Nucleus accumbens (tissue), 56 donors: ENCODE measurements around the gene ZNF311.
"Not testable (repeated sequence)": the region's sequence is repeated elsewhere in the genome, so short reads cannot be mapped to it uniquely, and the experiment has no call there.

ENCODE experiments used
- DNase-seq, 56 donors: peaks; one replicate each; lab custom pipeline; 2025; lab: John Stamatoyannopoulos, UW

The ZNF311 gene

GRCh38 chr6:28983838-28984237 lies 21.3 kb downstream of the ZNF311 start:
- no peak for DNase-seq

DNA sequence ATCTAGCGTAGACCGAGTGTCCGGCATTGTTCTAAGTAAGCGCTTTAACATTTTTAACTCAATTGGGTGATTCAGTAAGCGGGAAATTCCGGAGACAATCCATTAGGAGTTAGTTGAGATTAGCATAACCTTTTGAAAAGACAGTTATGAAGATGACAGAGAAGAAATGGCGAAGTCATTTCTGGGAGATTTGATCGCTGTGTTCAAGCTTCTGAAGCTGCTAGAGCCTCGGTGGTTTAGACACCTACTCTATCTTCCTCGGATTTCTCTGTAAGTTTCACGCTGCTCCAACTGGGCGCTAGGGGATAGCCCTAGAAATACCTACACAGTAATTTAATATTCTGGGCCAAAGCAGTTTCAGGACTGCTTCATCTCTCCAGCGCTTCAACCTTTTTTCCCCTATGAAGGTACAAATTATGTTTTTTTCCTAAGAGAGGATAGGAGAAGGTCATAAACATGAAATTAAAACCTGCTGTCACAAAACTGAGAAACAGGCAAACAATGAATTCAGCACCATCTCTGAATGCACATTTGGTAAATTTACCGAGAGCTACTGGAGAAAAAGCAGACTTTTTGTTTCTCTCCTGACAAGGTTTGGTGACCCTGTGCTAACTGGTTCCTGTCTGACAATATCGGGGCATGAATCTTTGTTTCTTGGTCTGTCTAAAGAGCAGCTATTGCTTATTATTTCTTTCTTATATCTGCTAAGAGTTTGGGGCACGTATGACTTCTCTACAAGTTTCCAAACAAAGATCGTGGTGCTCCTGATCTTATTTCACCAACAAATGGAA lies 22.4 kb downstream of the ZNF311 start:
- peak in 8 of 56 donors; percentile 0 to 19 (median 6) for DNase-seq

GRCh38 chr6:28981833-28982475 lies 23.2 kb downstream of the ZNF311 start:
- DNase-seq = peak in 52 of 56 donors; percentile 13 to 83 (median 58)

DNA sequence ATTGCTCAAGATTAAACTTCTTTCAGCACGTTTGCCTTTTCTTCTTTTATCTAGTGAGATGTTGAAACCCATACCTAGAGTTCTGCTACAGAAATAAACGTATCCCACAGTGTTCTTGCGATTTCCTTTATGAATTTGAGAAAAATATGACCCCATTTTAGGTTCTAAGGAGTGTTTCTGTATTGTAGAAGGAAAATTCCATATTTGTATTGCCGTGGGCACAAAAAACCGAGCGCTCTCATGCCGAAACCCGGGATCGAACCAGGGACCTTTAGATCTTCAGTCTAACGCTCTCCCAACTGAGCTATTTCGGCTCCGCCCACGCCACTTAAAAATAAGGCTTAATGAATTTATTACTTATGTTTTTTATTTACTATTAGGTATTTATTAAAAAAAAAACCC lies 23.7 kb downstream of the ZNF311 start:
- peak in 40 of 56 donors; percentile 10 to 69 (median 39) for DNase-seq

DNA sequence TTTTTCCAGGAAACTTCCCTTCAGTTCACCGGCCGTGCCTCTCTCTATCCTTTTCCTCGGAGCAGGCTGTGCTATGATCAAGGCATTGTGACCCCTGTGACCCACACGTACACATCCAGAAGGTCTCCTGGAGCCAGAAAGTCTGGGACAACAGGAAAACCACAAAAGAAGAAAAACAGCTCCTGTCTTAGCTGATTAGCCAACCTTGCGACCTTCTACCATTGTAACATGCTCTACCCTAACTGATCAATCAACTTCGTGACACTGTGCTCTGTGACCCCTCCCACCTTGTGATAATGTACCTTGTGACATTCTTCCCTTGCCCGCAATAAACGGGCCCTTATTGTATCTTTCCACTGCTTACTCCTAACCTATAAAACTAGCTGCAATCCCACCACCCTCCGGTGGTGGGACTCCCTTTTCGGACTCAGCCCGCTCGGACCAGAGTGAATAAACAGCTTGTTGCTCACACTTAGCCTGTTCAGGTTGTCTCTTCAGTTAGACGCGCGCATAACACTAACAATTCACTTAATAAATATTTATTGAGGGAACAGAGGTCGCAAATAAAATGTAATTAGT lies 24.2 kb downstream of the ZNF311 start:
- peak in 18 of 56 donors; percentile 5 to 33 (median 16) for DNase-seq

- DNase-seq = peak in 4 of 56 donors; percentile 2 to 18 (median 11)
Observed at GRCh38 chr6:28980137-28980851, 24.8 kb downstream of the ZNF311 start.

GRCh38 chr6:28979679-28980078 lies 25.4 kb downstream of the ZNF311 start:
- DNase-seq = no peak

DNA sequence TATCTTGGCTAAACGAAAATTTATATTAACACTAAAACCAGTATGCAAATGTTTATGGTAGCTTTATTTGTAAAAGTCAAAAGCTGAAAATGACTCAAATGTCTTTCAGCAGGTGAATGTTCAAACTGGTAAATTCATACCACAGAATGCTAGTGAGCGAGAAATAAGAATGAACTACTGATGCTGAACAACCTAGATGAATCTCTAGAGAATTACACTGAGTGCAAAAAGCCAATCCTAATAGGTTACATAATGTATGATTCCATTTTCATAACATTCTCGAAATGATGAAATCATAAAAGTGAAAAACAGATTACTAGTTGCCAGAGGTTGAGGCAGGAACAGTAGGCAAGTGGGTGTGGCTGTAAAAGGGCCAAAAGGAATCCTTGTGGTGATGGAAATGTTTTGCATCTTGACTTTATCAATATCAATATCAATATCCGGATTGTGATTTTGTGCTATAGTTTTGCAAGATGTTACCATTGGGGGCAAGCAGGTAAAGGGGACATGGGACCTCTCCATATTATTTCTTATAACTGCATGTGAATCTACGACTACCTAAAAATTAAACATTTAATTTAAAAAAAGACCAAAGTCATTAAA lies 26.1 kb downstream of the ZNF311 start:
- no peak for DNase-seq

- no peak for DNase-seq
Observed at GRCh38 chr6:28978133-28978491, 27.0 kb downstream of the ZNF311 start.

- DNase-seq = peak in 6 of 56 donors; percentile 0 to 37 (median 8)
Observed at GRCh38 chr6:28977341-28978132, 27.6 kb downstream of the ZNF311 start.

DNA sequence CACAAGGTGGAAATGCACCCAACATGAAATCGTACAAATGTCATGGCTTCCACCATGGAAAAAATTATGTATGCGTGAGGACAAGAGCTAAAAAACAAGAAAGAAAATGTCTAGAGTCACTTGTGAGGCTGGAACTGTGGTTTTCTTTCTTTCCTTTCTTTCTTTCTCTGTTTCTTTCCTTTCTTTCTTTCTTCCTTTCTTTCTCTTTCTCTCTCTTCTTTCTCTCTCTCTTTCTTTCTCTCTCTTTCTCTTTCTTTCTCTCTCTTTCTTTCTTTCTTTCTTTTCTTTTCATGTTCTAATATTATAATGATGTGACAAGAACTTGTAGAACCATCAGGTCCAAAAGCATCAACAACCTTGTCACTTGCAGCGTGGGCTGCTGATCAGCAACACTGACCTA lies 28.4 kb downstream of the ZNF311 start:
- no peak for DNase-seq

GRCh38 chr6:28974505-28974904 lies 30.6 kb downstream of the ZNF311 start:
- DNase-seq = no peak

DNA sequence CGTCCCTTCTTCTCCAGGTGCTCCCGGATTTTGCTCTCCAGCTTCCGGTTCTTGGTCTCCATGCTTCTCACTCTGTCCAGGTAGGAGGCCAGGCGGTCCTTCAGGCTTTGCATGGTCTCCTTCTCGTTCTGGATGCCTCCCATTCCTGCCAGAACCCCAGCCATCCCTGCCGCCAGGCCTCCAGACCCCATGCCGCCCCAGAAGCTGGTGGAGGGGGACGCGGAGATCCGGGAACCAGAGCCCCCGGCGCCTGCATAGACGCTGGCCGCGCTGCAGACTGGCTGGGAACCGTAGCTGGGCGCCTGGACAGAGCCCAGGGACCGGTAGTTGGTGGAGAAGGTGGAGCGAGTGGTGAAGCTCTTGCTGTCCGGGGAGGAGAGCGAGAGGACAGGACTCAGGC lies 35.1 kb downstream of the ZNF311 start:
- not testable (repeated sequence) for DNase-seq

DNA sequence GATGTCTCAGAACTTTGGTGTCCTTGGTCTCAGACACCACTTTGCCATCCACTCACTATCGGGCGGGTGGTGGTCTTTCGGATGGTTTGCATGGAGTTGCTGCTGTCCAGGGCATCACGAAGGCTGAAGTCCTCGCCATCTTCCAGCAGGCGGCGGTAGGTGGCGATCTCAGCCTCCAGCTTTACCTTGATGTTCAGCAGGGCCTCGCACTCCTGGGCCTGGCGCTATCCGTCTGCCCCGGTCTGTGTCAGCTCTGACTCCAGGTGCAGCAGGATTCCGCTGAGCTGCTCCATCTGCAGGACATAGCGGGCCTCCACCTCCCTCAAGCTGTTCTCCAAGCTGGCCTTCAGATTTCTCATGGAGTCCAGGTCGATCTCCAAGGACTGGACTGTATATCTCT lies 36.0 kb downstream of the ZNF311 start:
- DNase-seq = no peak

- no peak for DNase-seq
Observed at GRCh38 chr6:28968476-28968875, 36.6 kb downstream of the ZNF311 start.

GRCh38 chr6:28965706-28966105 lies 39.4 kb downstream of the ZNF311 start:
- no peak for DNase-seq

- no peak for DNase-seq
Observed at GRCh38 chr6:28960846-28961500, 44.1 kb downstream of the ZNF311 start.

DNA sequence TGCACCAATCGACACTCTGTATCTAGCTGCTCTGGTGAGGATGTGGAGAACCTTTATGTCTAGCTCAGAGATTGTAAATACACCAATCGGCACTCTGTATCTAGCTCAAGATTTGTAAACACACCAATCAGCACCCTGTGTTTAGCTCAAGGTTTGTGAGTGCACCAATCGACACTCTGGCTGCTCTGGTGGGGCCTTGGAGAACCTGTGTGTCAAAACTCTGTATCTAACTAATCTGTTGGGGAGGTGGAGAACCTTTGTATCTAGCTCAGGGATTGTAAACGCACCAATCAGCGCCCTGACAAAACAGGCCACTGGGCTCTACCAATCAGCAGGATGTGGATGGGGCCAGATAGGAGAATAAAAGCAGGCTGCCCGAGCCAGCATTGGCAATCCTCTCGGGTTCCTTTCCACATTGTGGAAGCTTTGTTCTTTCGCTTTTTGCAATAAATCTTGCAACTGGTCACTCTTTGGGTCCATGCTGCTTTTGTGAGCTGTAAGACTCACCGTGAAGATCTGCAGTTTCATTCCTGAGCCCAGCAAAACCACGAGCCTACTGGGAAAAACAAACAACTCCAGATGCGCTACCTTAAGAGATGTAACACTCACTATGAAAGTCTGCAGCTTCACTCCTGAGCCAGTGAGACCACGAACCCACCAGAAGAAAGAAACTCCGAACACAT lies 46.4 kb downstream of the ZNF311 start:
- DNase-seq = not testable (repeated sequence)
